GM18499 (cell line): Measurements from ENCODE around the gene PHACTR1.

Experiments used
- ATAC-seq: cut with Tn5 transposase; IDR thresholded peaks from one replicate; pipeline ENCODE4 v1.9.1; 2021; ENCODE audit warnings: moderate number of reproducible peaks; ENCODE audit not compliant: insufficient read depth, unreplicated experiment

PHACTR1 gene

GRCh38 chr6:13212538-13212937 is 496.0 kb downstream of the PHACTR1 start:
- ATAC-seq = no peak

GRCh38 chr6:13215390-13215789 is 498.8 kb downstream of the PHACTR1 start:
- ATAC-seq = no peak

- ATAC-seq = no peak
These were observed 499.9 kb downstream of the PHACTR1 start for GRCh38 chr6:13216236-13217014.

GRCh38 chr6:13217206-13217905 is 500.8 kb downstream of the PHACTR1 start:
- ATAC-seq = no peak

- ATAC-seq = no peak
These were observed 503.7 kb downstream of the PHACTR1 start for GRCh38 chr6:13220266-13220665.

- no peak for ATAC-seq
These were observed 505.5 kb downstream of the PHACTR1 start for GRCh38 chr6:13222048-13222447.

- ATAC-seq = no peak
These were observed 509.5 kb downstream of the PHACTR1 start for GRCh38 chr6:13226071-13226470.

- no peak for ATAC-seq
These were observed 512.0 kb downstream of the PHACTR1 start for GRCh38 chr6:13228264-13229204.

GRCh38 chr6:13229205-13230085 is 512.9 kb downstream of the PHACTR1 start:
- ATAC-seq = peak; percentile 90

- no peak for ATAC-seq
These were observed 516.5 kb downstream of the PHACTR1 start for GRCh38 chr6:13233106-13233505.

GRCh38 chr6:13234130-13234529 is 517.6 kb downstream of the PHACTR1 start:
- ATAC-seq = no peak

- no peak for ATAC-seq
These were observed 518.8 kb downstream of the PHACTR1 start for GRCh38 chr6:13235339-13235738.

- ATAC-seq = no peak
These were observed 520.8 kb downstream of the PHACTR1 start for GRCh38 chr6:13237318-13237717.

- no peak for ATAC-seq
These were observed 521.5 kb downstream of the PHACTR1 start for GRCh38 chr6:13238017-13238416.

- no peak for ATAC-seq
These were observed 522.2 kb downstream of the PHACTR1 start for GRCh38 chr6:13238640-13239216.

GRCh38 chr6:13239530-13240455 is 523.2 kb downstream of the PHACTR1 start:
- ATAC-seq = no peak

- ATAC-seq = no peak
These were observed 524.8 kb downstream of the PHACTR1 start for GRCh38 chr6:13241364-13241763.

GRCh38 chr6:13242178-13242577 is 525.6 kb downstream of the PHACTR1 start:
- no peak for ATAC-seq
